GM20000 (cell line): Measurements from ENCODE around the gene SLC25A47.

Experiments used
- DNase-seq: peaks from one replicate; pipeline ENCODE4 v3.0.0; 2012; ENCODE audit warnings: low spot score
- CTCF ChIP-seq: IDR thresholded peaks from 2 replicates; pipeline ENCODE4 v1.5.1; 2012; ENCODE audit warnings: mild to moderate bottlenecking, control low read depth; ENCODE audit errors: extremely low read depth, missing control alignments

SLC25A47 gene

GRCh38 chr14:100329233-100330006 lies 6.3 kb downstream of the SLC25A47 start:
- no peak for DNase-seq
- no peak for TF ChIP-seq CTCF

- DNase-seq, result no peak
- no peak for TF ChIP-seq CTCF
These were observed 6.8 kb downstream of the SLC25A47 start for GRCh38 chr14:100330007-100330344.

GRCh38 chr14:100330388-100330931 lies 7.3 kb downstream of the SLC25A47 start:
- no peak for DNase-seq
- no peak for TF ChIP-seq CTCF

GRCh38 chr14:100332071-100332639 lies 9.0 kb downstream of the SLC25A47 start:
- DNase-seq, result no peak
- no peak for TF ChIP-seq CTCF

- no peak for TF ChIP-seq CTCF
- no peak for DNase-seq
These were observed 9.7 kb downstream of the SLC25A47 start for GRCh38 chr14:100332797-100333196.

- TF ChIP-seq CTCF, result no peak
- DNase-seq, result no peak
These were observed 10.2 kb downstream of the SLC25A47 start for GRCh38 chr14:100333311-100333710.

GRCh38 chr14:100333827-100334226 lies 10.7 kb downstream of the SLC25A47 start:
- no peak for DNase-seq

More at GRCh38 chr14:100333827-100334226, 10.7 kb downstream of the SLC25A47 start:
- no peak for TF ChIP-seq CTCF
